NCI-H748 (cell line): ENCODE results near the gene RGS3.

Source experiments
- DNase-seq: peaks from one replicate; lab custom pipeline; 2025; ENCODE audit not compliant: unreplicated experiment; lab: John Stamatoyannopoulos, UW

RGS3 gene

DNA sequence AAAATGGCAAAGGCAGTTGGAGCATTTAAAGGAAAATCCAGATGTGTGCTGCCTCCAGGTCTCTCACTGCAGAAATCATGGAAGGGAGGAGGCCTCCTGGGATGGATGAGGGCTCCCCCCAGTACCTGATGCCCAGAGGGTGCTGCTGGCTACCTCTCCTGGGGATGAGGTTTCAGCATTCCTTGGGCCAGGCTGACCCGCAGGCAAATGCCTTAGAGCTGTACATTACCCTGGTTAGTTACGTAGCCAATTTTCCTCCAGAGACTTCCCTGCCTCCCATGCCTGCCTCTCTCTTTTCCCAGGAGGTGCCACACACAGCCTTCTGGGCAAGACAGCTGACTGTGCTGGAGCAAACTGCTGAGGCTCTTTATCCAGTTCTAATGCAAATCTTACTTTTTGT lies 65.3 kb downstream of the RGS3 start:
- no peak for DNase-seq

DNA sequence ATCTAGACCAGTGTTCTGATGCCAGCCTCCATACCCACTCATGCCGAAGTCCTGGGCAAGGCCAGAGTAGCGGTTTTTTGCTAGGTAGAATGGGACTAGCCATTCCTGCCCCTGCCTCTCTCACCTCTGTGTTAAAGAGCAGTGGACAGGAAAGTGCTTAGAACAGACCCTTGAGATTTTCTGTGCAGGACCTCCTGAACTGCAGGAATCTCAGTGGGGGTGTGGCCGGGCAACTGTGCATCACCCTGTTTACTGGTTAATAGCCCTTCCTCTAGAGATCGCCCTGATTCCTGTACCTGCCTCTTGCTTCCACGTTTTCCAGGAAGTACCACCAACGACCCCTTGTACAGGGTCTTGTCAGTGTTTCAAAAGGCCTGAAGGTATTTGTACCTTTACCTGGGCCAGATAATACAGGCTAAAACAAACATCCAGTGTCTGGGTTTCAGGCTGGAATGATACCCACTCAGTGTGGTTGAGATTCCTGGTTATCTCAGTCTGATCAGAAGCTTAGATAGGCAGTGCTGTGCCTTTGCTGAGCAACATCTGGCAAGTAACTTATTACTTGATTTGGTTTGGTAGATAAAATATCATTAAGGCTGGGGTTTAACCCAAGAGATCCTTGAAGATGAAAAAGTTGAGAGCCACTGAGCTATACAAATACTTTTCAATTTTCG lies 65.9 kb downstream of the RGS3 start:
- DNase-seq: no peak

DNA sequence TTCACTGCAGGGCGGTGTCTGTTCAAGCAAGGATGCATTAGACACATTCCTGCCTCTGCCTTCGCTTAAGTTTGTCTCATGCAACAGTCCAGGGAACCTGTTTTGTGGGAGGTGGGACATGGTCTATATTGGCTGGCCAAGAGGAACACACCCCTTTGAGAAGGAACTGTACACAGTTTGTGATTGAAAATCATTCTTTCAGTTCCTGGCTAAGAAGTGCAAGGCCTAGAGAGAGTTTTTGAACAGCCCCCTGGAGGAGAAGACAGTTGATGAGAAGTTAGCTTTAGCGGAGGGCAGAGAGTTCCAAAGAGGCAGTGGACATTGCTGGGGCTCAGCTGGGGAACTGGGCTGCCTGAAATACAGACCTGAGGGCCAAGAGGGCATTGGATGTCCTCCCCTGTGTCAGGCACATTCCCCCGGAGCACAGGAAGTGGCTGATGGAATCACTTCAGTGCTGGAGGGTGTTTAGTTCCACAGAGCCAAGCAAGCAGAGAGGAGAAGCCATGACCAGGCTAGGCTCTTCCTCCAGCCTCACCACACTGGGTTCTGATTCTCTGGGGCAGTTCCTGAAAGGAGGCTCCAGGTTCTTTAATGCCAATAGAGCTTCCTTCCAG lies 66.6 kb downstream of the RGS3 start:
- no peak for DNase-seq

GRCh38 chr9:113530942-113531341 lies 67.4 kb downstream of the RGS3 start:
- no peak for DNase-seq

GRCh38 chr9:113531919-113532808 lies 68.6 kb downstream of the RGS3 start:
- DNase-seq: no peak

DNA sequence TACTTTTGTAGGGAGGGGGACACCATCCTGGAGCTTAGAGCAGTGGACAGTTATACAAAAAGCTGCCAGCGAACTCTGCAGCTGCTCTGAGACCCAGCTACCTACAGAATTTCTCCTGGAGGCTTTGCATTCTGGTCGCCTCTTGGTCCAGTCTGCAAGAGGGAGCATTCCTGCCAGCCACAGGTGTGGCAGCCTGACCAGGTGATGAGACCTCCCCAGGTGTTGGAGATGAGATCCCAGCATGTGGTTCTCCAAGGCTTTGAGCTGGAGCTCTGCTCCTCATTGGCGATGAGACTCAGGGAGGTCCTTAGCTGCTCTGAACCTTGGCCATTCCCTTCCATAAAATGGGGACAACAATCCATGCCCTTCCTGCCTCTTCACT lies 69.3 kb downstream of the RGS3 start:
- DNase-seq: no peak

- no peak for DNase-seq
Observed at GRCh38 chr9:113533335-113534225, 70.1 kb downstream of the RGS3 start.

GRCh38 chr9:113535756-113536155 lies 72.2 kb downstream of the RGS3 start:
- DNase-seq: no peak

GRCh38 chr9:113536166-113536482 lies 72.6 kb downstream of the RGS3 start:
- DNase-seq: no peak

DNA sequence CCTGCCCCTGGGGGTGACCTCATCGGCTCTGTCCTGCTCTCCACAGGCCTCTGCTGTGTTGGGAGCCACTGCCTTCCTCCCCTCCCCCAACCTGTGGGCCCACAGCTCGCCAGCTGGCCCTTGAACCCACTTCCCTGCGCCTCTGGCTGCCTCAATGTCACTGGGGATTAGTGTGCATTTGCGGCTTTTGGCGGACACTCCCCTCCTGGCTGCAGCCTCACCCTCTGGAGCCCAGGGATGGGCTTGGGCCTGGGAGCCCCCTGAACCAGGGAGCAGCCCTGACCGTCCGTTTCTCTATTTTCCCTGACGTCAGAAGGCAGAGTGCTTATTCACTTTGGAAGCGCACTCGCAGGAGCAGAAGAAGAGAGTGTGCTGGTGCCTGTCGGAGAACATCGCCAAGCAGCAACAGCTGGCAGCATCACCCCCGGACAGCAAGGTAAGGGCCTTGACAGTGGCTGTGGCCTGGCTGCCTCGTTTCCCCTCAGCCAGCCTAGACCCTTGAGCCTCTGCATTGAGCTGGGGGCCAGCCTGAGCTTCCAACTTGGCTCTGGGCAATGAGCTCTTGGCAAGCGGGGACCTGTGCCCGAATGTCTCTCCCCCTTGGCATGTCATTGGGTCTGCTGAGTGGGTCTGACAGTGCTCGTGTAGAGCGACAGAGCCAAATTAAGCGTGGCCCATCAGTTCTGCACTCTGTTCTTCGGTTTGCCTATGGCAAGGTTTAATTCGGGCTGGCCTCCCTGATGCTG lies 73.1 kb downstream of the RGS3 start:
- DNase-seq: no peak

GRCh38 chr9:113537229-113537810 lies 73.8 kb downstream of the RGS3 start:
- DNase-seq: no peak

- no peak for DNase-seq
Observed at GRCh38 chr9:113538131-113538530, 74.6 kb downstream of the RGS3 start.

DNA sequence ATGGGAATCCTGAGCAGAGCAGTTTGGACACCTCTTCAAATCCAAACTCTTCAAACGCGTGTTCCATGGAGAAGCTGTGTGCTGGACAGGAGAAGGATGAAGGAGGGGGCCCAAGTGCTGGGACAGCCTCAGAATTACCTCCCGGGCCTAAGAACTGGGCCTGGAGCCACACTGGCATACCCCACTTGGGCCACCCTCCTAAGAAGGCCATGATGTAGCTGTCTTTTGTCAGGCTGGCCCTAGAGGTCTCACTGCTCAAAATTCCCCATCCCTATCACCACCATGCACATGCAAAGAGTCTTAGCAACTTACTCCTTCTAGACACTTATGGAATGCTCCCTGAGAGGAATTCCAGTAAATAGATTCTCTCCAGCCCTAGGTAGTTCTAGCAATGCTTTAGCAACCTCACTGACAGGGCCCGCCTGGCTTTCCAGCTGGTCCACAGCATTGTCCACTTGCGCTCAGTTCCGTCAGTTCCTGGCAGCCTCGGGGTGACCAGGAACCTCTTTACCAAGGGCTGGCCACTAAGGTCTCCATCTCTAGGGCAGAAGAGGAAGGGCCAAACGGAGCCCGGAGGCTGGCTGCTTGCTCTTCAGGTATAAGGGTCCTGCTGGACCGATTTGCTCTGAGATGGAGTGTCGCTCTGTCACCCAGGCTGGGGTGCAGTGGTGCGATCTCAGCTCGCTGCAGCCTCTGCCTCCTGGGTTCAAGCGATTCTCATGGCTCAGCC lies 75.3 kb downstream of the RGS3 start:
- DNase-seq: no peak

DNA sequence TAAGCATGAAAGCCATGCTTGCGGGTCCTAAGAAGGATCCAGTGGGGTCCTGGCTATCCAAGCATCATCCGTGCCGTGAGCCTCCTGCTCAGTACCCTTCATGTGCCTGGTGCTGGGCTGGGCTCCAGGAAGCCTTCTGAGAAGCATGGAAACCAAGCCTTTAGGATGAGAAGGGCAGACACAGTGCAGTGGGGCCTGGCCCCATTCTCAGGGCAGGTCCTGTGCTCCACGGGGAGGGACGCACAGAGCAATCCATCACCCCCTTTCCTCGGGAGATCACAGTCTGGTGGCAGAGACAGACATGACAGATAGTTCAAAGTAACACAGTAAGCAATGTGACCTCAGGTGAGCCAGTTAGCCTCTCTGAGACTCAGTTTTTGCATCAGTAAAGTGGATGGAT lies 76.9 kb downstream of the RGS3 start:
- no peak for DNase-seq

DNA sequence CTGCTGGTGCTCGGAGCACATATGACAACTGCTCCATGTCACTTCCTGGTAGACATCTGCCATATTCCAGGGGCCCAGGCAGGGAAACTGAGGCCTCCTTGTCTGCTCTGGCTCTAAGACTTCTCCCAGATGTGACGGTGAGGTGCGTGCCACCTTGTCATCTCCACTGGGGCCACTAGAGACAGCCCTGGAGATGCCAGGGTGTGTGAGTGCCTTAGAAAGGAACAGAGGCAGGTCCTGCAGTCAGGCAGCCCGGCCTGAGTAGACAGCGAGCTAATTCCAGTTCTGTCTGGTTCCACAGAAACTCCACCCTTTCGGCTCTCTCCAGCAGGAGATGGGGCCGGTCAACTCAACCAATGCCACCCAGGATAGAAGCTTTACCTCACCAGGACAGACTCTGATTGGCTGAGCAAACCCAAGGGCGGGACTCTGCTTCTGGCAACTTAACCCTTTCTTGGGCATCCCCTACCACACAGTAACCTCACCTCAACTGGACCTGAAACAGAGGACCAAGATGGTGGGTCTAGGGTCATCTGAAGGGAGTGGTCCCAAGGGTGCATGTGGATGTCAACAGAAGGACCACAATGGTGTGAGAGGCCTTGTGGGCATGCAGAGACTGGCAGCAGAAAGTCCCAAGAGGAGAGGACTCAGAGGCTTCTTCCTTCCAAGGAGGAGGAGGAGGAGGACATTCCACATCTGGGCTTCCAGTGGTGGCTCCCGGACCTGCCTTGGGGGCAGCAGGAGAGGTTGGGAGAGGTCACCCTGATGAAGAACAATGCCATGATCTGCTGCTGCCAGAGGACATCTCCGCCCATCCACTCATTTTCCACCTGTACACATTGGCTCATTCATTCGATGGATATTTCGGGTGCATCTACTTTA lies 77.7 kb downstream of the RGS3 start:
- DNase-seq: no peak

DNA sequence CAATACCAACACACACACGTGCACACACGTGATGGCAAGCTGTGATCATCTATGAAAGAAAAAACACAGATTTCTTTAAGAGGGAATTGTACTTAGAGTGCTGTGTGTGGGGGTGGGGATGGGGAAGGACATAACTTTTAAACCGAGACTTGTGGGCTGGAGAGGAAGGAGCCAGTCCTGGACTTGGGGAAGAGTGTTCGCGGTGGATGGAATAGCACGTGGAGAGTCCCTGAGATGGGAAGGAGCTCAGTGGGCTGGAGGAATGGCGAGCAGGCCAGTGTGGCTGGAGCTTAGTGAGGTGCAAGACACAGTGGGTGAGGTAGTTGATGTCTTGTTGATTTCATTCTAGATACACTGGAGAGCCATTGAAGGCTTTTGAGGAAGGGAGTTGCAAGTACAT lies 78.5 kb downstream of the RGS3 start:
- DNase-seq: no peak

- no peak for DNase-seq
Observed at GRCh38 chr9:113542741-113543140, 79.2 kb downstream of the RGS3 start.

- no peak for DNase-seq
Observed at GRCh38 chr9:113543296-113543981, 79.9 kb downstream of the RGS3 start.
